IPS-11a (cell line): Measurements from ENCODE around the gene CSAG1.
"Not testable (repeated sequence)": the region's sequence is repeated elsewhere in the genome, so short reads cannot be mapped to it uniquely, and the experiment has no call there.

Experiments used
- H3K4me3 ChIP-seq: one replicate; pipeline ENCODE4 v1.5.1; 2013; ENCODE audit warnings: low read depth, low read length, control low read depth

Gene CSAG1, protein sequence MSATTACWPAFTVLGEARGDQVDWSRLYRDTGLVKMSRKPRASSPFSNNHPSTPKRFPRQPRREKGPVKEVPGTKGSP

DNA sequence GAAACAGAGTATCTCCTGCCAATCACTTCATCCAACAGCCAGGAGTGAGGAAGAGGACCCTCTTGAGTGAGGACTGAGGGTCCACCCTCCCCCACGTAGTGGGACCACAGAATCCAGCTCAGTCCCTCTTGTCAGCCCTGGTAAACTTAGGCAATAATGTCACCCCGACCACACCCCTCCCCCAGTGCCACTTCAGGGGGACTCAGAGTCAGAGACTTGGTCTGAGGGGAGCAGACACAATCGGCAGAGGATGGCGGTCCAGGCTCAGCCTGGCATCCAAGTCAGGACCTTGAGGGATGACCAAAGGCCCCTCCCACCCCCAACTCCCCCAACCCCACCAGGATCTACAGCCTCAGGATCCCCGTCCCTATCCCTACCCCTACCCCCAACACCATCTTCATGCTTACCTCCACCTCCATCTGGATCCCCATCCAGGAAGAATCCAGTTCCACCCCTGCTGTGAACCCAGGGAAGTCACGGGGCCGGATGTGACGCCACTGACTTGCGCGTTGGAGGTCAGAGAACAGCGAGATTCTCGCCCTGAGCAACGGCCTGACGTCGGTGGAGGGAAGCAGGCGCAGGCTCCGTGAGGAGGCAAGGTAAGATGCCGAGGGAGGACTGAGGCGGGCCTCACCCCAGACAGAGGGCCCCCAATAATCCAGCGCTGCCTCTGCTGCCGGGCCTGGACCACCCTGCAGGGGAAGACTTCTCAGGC is at the start of gene CSAG1, which contains the start of gene MAGEA12:
Gene CSAG1 (minus strand): TSS at position 461 of the 715 bp plus-strand sequence. CDS start 1,261 bp downstream, outside the sequence.
Gene MAGEA12 (plus strand): TSS at position 497 of the 715 bp plus-strand sequence. CDS start 2,405 bp downstream, outside the sequence.
- no peak within 1 kb of the TSS for H3K4me3 ChIP-seq

DNA sequence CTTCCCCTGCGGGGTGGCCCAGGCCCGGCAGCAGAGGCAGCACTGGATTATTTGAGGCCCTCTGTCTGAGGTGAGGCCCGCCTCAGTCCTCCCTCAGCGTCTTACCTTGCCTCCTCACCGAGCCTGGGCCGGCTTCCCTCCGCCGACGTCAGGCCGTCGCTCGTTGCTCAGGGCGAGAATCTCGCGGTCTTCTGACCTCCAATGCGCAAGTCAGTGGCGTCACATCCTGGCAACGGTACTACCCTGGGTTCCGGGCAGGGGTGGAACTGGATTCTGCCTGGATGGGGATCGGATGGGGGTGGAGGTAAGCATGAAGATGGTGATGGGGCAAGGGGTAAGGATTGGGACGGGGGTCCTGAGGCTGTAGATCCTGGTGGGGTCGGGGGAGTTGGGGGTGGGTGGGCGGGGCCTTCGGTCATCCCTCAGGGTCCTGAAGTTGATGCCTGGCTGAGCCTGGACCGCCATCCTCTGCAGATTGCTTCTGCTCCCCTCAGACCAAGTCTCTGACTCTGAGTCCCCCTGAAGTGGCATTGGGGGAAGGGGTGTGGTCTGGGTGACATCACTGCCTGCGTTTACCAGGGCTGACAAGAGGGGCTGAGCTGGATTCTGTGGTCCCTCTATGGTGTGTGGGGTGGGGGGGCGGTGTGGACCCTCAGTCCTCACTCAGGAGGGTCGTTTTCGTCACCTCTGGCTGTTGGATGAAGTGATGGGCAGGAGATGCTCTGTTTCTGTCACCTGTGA is 36.2 kb upstream of the CSAG1 start, which contains the start of gene MAGEA6:
Gene MAGEA6 (minus strand): TSS at position 141 of the 741 bp plus-strand sequence. CDS start 2,039 bp downstream, outside the sequence.
- not testable (repeated sequence) for H3K4me3 ChIP-seq

DNA sequence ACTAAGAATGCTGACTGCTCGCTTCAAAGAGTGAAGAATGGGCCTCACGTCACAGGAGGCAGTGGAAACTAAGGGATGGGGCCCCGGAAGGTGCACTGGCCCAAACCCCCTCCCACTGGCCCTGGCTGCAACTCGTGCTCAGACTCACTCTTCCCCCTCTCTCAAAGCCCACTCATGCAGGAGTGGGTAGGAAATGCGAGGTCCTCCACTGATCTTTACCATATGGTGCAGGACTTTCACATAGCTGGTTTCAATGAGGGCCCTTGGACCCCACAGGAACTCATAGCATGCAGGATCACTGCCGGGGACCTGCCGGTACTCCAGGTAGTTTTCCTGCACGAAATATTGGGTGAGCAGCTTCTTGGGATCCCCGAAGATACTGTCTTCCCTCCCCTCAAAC is 33.0 kb upstream of the CSAG1 start:
- not testable (repeated sequence) for H3K4me3 ChIP-seq

DNA sequence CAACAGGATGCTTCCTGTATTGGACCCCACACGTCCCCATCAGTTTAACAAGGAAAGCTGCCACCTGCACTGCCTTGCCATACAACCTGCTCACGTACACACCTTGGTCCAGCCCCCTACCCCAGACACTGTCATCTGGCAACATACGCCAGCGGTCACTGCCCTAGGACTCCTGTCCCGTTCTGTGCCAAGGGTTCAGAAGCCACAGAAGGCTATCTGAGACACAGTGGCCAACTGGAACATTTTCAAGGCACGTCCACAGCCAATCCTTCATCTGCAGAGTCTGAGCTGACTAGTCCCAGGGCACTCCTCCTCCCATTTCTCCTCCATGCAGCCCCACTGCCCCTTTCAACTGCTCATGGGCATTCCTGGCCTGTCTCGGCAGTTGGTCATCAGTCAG is 28.1 kb upstream of the CSAG1 start:
- H3K4me3 ChIP-seq, result not testable (repeated sequence)

DNA sequence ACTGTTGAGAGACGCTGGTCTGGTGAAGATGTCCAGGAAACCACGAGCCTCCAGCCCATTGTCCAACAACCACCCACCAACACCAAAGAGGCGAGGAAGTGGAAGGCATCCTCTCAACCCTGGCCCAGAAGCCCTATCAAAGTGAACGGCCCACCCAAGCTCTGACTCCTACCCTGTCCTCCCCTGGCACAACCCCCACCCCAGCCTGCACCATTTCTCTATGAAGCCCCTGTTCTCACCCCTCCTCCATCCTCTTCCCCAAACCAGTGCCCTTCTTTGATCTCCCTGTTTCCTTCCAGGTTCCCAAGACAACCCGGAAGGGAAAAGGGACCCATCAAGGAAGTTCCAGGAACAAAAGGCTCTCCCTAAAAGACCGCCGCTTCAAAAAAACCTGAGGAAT is 26.0 kb upstream of the CSAG1 start:
- H3K4me3 ChIP-seq, result not testable (repeated sequence)

DNA sequence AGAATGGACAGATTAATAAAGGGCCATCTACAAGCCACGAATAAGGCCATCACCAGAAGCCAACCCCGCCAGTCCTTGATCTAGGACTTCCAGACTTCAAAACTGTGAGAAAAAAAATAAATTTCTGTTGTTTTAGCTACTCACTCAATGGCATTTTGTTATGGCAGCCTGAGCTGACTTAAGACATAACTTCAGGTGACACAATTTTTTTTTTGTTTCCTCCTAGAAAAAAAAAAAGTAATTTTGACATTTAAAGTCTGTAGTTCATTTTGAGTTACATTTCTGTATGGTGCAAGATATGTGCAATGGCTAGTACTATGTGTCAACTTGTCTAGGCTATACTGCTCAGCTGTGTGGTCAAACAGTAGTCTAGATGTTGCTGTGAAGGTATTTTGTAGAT is 25.4 kb upstream of the CSAG1 start, which contains the start of gene CSAG3:
Gene CSAG3 (plus strand): TSS at position 301 of the 400 bp plus-strand sequence.
- H3K4me3 ChIP-seq, result not testable (repeated sequence)

DNA sequence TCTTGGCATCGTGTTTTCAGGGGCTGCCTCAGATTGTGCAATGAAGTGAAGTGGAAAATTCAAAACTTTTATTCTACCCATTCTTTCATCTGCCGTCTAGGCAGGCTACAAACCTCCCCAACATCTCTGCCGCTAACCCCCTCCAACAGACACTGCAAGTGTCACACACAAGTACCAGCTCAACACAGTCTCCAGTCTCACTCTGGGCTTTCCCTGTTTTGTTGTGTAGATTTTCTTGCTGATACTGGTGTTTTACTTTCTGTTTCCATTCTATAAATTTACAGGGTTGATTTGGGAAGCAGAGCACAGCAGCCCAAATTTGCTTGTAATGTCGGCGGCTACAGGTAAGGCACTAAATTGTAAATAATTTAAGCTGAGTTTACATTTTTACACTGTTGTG is 21.4 kb upstream of the CSAG1 start:
- H3K4me3 ChIP-seq, result not testable (repeated sequence)

DNA sequence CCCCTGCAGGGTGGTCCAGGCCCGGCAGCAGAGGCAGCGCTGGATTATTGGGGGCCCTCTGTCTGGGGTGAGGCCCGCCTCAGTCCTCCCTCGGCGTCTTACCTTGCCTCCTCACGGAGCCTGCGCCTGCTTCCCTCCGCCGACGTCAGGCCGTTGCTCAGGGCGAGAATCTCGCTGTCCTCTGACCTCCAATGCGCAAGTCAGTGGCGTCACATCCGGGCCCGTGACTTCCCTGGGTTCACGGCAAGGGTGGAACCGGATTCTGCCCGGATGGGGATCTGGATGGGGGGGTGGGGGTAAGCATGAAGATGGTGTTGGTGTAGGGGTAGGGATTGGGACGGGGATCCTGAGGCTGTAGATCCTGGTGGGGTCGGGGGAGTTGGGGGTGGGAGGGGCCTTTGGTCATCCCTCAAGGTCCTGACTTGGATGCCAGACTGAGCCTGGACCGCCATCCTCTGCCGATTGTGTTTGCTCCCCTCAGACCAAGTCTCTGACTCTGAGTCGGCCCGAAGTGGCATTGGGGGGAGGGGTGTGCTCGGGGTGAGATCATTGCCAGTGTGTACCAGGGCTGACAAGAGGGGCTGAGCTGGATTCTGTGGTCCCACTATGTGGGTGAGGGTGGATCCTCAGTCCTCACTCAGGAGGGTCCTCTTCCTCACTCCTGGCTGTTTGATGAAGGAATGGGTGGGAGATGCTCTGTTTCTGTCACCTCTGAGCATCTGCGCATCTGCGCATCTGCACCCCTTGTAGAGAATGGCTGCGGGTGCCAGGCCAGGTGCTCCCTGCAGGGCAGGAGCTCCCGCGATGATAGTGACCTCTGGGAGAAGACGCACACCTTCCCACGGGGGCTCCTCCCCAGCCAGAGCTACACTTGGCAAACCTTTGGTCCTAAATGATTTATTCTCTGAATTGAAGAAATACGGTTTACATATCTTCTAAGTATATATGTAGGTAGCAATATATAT is 20.4 kb upstream of the CSAG1 start, which contains the start of gene MAGEA2:
Gene MAGEA2 (minus strand): TSS at position 157 of the 965 bp plus-strand sequence. CDS start 2,479 bp downstream, outside the sequence.
- H3K4me3 ChIP-seq, result not testable (repeated sequence)

DNA sequence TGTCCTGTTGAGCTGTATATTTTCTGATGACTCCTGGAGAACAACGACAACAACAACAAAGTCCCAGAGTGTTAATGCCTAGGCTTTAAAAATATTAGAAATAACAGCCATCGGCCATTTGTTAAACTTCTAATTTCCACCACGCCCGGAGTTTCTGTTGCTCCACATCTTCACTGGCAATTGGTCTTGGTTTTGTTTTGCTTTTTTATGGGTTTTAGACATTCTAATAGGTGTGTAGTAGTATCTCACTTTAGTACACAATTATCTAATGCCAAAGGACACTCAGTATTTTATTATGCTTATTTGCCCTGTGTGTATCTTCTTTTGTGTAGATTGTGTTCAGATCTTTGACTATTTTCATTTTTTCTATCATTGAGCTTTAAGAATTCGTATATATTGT is 5.0 kb upstream of the CSAG1 start:
- no peak overlapping the region for H3K4me3 ChIP-seq

DNA sequence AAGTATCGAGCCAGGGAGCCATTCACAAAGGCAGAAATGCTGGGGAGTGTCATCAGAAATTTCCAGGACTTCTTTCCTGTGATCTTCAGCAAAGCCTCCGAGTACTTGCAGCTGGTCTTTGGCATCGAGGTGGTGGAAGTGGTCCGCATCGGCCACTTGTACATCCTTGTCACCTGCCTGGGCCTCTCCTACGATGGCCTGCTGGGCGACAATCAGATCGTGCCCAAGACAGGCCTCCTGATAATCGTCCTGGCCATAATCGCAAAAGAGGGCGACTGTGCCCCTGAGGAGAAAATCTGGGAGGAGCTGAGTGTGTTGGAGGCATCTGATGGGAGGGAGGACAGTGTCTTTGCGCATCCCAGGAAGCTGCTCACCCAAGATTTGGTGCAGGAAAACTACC is 3.0 kb upstream of the CSAG1 start:
- not testable (repeated sequence) for H3K4me3 ChIP-seq

DNA sequence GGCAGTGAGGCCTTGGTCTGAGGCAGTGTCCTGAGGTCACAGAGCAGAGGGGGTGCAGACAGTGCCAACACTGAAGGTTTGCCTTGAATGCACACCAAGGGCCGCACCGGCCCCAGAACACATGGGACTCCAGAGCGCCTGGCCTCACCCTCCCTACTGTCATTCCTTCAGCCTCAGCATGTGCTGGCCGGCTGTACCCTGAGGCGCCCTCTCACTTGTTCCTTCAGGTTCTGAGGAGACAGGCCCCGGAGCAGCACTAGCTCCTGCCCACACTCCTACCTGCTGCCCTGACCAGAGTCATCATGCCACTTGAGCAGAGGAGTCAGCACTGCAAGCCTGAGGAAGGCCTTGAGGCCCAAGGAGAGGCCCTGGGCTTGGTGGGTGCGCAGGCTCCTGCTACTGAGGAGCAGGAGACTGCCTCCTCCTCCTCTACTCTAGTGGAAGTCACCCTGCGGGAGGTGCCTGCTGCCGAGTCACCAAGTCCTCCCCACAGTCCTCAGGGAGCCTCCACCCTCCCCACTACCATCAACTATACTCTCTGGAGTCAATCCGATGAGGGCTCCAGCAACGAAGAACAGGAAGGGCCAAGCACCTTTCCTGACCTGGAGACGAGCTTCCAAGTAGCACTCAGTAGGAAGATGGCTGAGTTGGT is 2.5 kb upstream of the CSAG1 start:
- H3K4me3 ChIP-seq, result no peak overlapping the region

DNA sequence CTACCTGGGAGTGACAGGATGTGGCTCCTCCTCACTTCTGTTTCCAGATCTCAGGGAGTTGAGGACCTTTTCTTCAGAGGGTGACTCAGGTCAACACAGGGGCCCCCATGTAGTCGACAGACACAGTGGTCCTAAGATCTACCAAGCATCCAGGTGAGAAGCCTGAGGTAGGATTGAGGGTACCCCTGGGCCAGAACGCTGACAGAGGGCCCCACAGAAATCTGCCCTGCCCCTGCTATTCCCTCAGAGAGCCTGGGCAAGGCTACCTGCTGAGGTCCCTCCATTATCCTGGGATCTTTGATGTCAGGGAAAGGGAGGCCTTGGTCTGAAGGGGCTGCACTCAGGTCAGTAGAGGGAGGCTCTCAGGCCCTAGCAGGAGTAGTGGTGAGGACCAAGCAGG is 1.6 kb upstream of the CSAG1 start:
- H3K4me3 ChIP-seq, result no peak overlapping the region

DNA sequence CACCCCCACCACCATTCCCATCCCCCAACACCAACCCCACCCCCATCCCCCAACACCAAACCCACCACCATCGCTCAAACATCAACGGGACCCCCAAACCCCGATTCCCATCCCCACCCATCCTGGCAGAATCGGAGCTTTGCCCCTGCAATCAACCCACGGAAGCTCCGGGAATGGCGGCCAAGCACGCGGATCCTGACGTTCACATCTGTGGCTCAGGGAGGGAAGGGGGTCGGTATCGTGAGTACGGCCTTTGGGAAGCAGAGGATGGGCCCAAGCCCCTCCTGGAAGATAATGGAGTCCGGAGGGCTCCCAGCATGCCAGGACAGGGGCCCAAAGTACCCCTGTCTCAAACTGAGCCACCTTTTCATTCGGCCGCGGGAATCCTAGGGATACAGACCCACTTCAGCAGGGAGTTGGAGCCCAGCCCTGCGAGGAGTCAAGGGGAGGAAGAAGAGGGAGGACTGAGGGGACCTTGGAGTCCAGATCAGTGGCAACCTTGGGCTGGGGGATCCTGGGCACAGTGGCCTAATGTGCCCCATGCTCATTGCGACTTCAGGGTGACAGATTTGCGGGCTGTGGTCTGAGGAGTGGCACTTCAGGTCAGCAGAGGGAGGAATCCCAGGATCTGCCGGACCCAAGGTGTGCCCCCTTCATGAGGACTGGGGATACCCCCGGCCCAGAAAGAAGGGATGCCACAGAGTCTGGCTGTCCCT is 780 bp upstream of the CSAG1 start:
- H3K4me3 ChIP-seq, result not testable (repeated sequence)

DNA sequence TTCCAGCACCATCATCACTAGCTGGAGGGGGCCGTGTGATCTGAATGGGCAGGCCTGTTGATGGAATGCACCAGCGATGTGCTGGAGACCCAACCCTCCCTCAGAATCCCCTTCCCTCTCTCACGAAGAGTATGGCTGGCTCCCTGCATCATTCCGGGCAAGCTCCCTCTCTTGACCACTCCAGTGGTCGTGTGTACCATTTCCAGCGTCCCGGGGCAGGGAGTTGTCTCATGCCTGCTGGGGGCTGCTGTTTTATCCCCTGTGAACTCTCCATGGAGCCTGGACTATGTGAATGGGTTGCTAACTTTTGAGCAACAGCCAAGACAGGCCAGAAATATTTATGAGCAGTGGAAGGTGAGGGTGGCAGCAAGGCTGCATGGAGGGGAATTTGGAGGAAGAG is 8.1 kb downstream of the CSAG1 start:
- no peak overlapping the region for H3K4me3 ChIP-seq

DNA sequence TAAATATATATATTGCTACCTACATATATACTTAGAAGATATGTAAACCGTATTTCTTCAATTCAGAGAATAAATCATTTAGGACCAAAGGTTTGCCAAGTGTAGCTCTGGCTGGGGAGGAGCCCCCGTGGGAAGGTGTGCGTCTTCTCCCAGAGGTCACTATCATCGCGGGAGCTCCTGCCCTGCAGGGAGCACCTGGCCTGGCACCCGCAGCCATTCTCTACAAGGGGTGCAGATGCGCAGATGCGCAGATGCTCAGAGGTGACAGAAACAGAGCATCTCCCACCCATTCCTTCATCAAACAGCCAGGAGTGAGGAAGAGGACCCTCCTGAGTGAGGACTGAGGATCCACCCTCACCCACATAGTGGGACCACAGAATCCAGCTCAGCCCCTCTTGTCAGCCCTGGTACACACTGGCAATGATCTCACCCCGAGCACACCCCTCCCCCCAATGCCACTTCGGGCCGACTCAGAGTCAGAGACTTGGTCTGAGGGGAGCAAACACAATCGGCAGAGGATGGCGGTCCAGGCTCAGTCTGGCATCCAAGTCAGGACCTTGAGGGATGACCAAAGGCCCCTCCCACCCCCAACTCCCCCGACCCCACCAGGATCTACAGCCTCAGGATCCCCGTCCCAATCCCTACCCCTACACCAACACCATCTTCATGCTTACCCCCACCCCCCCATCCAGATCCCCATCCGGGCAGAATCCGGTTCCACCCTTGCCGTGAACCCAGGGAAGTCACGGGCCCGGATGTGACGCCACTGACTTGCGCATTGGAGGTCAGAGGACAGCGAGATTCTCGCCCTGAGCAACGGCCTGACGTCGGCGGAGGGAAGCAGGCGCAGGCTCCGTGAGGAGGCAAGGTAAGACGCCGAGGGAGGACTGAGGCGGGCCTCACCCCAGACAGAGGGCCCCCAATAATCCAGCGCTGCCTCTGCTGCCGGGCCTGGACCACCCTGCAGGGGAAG is 19.4 kb downstream of the CSAG1 start, which contains the start of gene MAGEA2B:
Gene MAGEA2B (plus strand): TSS at position 814 of the 973 bp plus-strand sequence. CDS start 2,479 bp downstream, outside the sequence.
- H3K4me3 ChIP-seq, result not testable (repeated sequence)

DNA sequence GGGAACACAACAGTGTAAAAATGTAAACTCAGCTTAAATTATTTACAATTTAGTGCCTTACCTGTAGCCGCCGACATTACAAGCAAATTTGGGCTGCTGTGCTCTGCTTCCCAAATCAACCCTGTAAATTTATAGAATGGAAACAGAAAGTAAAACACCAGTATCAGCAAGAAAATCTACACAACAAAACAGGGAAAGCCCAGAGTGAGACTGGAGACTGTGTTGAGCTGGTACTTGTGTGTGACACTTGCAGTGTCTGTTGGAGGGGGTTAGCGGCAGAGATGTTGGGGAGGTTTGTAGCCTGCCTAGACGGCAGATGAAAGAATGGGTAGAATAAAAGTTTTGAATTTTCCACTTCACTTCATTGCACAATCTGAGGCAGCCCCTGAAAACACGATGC is 20.3 kb downstream of the CSAG1 start:
- H3K4me3 ChIP-seq, result not testable (repeated sequence)

DNA sequence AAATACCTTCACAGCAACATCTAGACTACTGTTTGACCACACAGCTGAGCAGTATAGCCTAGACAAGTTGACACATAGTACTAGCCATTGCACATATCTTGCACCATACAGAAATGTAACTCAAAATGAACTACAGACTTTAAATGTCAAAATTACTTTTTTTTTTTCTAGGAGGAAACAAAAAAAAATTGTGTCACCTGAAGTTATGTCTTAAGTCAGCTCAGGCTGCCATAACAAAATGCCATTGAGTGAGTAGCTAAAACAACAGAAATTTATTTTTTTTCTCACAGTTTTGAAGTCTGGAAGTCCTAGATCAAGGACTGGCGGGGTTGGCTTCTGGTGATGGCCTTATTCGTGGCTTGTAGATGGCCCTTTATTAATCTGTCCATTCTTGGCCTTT is 24.3 kb downstream of the CSAG1 start, which contains the start of gene CSAG2:
Gene CSAG2 (minus strand): TSS at position 101 of the 400 bp plus-strand sequence. CDS start 161 bp downstream, outside the sequence.
- not testable (repeated sequence) for H3K4me3 ChIP-seq

DNA sequence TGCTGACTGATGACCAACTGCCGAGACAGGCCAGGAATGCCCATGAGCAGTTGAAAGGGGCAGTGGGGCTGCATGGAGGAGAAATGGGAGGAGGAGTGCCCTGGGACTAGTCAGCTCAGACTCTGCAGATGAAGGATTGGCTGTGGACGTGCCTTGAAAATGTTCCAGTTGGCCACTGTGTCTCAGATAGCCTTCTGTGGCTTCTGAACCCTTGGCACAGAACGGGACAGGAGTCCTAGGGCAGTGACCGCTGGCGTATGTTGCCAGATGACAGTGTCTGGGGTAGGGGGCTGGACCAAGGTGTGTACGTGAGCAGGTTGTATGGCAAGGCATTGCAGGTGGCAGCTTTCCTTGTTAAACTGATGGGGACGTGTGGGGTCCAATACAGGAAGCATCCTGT is 27.0 kb downstream of the CSAG1 start:
- H3K4me3 ChIP-seq, result not testable (repeated sequence)
